PFSK-1 (cell line): ENCODE data around the gene MPST.

Experiments used
- POLR2AphosphoS5 ChIP-seq: IDR thresholded peaks from 2 replicates; pipeline ENCODE4 v1.6.1; 2012; ENCODE audit warnings: low read depth, mild to moderate bottlenecking, control low read depth, low read length, moderate library complexity
- TAF1 ChIP-seq: IDR thresholded peaks from 2 replicates; pipeline ENCODE4 v1.6.1; 2012; ENCODE audit warnings: low read length, control low read depth, borderline replicate concordance; ENCODE audit not compliant: insufficient read depth

- no peak for TF ChIP-seq TAF1
- TF ChIP-seq POLR2AphosphoS5, result no peak
These were observed 6.0 kb downstream of the MPST start for GRCh38 chr22:37025500-37026070.
